Small intestine (tissue), 7 donors: Measurements from ENCODE around the gene TBC1D3I. TPM values are rescaled to one million over a fixed set of nuclear protein-coding genes. Genes with fewer than 3 reads are reported as not detected.
"Not testable (repeated sequence)": the region's sequence is repeated elsewhere in the genome, so short reads cannot be mapped to it uniquely, and the experiment has no call there.

Experiments used
- DNase-seq, 2 donors: peaks; one replicate each; pipeline versions ENCODE4 v3.0.0 to v3.0.0-alpha.2; 2013
- FAIRE-seq: peaks from 2 replicates; lab custom pipeline; 2012; peaks lifted over from hg19 to GRCh38; lab: Jason Lieb, UNC
- H3K27ac ChIP-seq, 3 donors: one replicate each; pipeline ENCODE4 v1.5.1; 2013; ENCODE audit warnings: low read length in 2 of 3, mild to moderate bottlenecking in 2 of 3, control low read depth in 1 of 3, inconsistent platforms in 1 of 3, low read depth in 1 of 3, moderate library complexity in 1 of 3
- H3K27me3 ChIP-seq, 3 donors: one replicate each; pipeline ENCODE4 v1.6.1; 2013; ENCODE audit warnings: low read length in 3 of 3, inconsistent platforms in 1 of 3; ENCODE audit not compliant: control insufficient read depth in 3 of 3, insufficient read depth in 3 of 3
- H3K36me3 ChIP-seq, 3 donors: one replicate each; pipeline ENCODE4 v1.6.1; 2013; ENCODE audit warnings: low read length in 3 of 3, inconsistent platforms in 1 of 3, low read depth in 1 of 3, mild to moderate bottlenecking in 1 of 3, moderate library complexity in 1 of 3; ENCODE audit not compliant: control insufficient read depth in 3 of 3, insufficient read depth in 2 of 3
- H3K4me1 ChIP-seq, 3 donors: one replicate each; pipeline ENCODE4 v1.6.1; 2013; ENCODE audit warnings: low read length in 2 of 3, inconsistent platforms in 1 of 3, low read depth in 1 of 3, mild to moderate bottlenecking in 1 of 3, moderate library complexity in 1 of 3; ENCODE audit not compliant: control insufficient read depth in 3 of 3, insufficient read depth in 2 of 3
- H3K4me3 ChIP-seq, 3 donors: one replicate each; pipeline ENCODE4 v1.5.1; 2013; ENCODE audit warnings: low read length in 3 of 3, control low read depth in 1 of 3, inconsistent platforms in 1 of 3, low read depth in 1 of 3, mild to moderate bottlenecking in 1 of 3, moderate library complexity in 1 of 3
- H3K9me3 ChIP-seq, 2 donors: one replicate each; pipeline ENCODE4 v1.6.1; 2013; ENCODE audit warnings: low read depth in 1 of 2, low read length in 1 of 2; ENCODE audit not compliant: control insufficient read depth in 2 of 2, insufficient read depth in 1 of 2
- WGBS, 3 donors: extraction: QIAGEN DNeasy Blood & Tissue Kit; methylation state at CpG; one replicate each; pipeline ENCODE4 v1.1.7; 2013; 5-methylcytosine and 5-hydroxymethylcytosine counted together
- polyA plus RNA-seq, 4 donors: library from polyadenylated mRNA; stranded (reverse) in 3 of 4; unstranded in 1 of 4; fragments of 200-250 nt in 3 of 4; fragments of 120-200 nt in 1 of 4; gene quantifications; one replicate each; pipeline versions ENCODE4 v1.2.1 to v1.2.3, GENCODE V29; 2013
- donor health status: healthy with polysubstance abuse.
- donor health status: control.
- donor health status: control.
- donor health status: Bipolar disorder and iron deficiency.
- donor health status: healthy.

Gene TBC1D3I
- polyA plus RNA-seq, 4 donors = 0.12 to 0.27 TPM; not detected in 2

- not testable (repeated sequence) for FAIRE-seq, H3K4me3 ChIP-seq, H3K27ac ChIP-seq, DNase-seq, H3K36me3 ChIP-seq, H3K4me1 ChIP-seq, H3K9me3 ChIP-seq, H3K27me3 ChIP-seq
- 69 to 84% (median 83%) methylated on average over 3 to 4 of the region's 4 CpGs for WGBS, 3 donors
Observed at GRCh38 chr17:36221581-36222100, 42.7 kb downstream of the TBC1D3I start.

- not testable (repeated sequence) for DNase-seq, FAIRE-seq, H3K9me3 ChIP-seq, H3K36me3 ChIP-seq, H3K4me3 ChIP-seq, H3K27me3 ChIP-seq, H3K4me1 ChIP-seq, H3K27ac ChIP-seq
- 57 to 73% (median 68%) methylated on average over 3 of the region's 3 CpGs for WGBS, 3 donors
Observed at GRCh38 chr17:36220737-36221580, 43.4 kb downstream of the TBC1D3I start.

- not testable (repeated sequence) for H3K4me1 ChIP-seq, DNase-seq, H3K27ac ChIP-seq, H3K9me3 ChIP-seq, H3K36me3 ChIP-seq, H3K4me3 ChIP-seq, H3K27me3 ChIP-seq, FAIRE-seq
- WGBS, 3 donors = 90 to 100% (median 95%) methylated on average over 1 of the region's 1 CpG
Observed at GRCh38 chr17:36219556-36219955, 44.8 kb downstream of the TBC1D3I start.

- DNase-seq, H3K9me3 ChIP-seq, H3K4me1 ChIP-seq, H3K4me3 ChIP-seq, FAIRE-seq, H3K36me3 ChIP-seq, H3K27me3 ChIP-seq: not testable (repeated sequence)
- peak overlapping the region in 1 of 3 donors; percentile 16 for H3K27ac ChIP-seq
- WGBS, 3 donors = 73 to 81% (median 79%) methylated on average over 7 of the region's 7 CpGs
Observed at GRCh38 chr17:36215406-36216308, 48.7 kb downstream of the TBC1D3I start.

GRCh38 chr17:36214918-36215317 is 49.5 kb downstream of the TBC1D3I start:
- no peak overlapping the region for H3K27ac ChIP-seq
- H3K27me3 ChIP-seq = no peaks in the 10 kb centered on the region
- H3K4me1 ChIP-seq = no peaks in the 10 kb centered on the region
- DNase-seq (no peak), FAIRE-seq (no peak)
- no peak overlapping the region for H3K4me3 ChIP-seq
- H3K9me3 ChIP-seq = peaks cover 0 to 7% of the 10 kb centered on the region in 2 donors
- H3K36me3 ChIP-seq = no peaks in the 10 kb centered on the region

- no peak for DNase-seq
Observed at GRCh38 chr17:36213695-36214094, 50.7 kb downstream of the TBC1D3I start.

GRCh38 chr17:36212966-36213365 is 51.4 kb downstream of the TBC1D3I start:
- Histone ChIP-seq H3K27me3 (no peaks in the 10 kb centered on the region), H3K27ac (no peak overlapping the region), H3K4me1 (no peaks in the 10 kb centered on the region), H3K4me3 (no peak overlapping the region), H3K36me3 (no peaks in the 10 kb centered on the region), H3K9me3 (no peaks in the 10 kb centered on the region)
- no peak for DNase-seq
- 84 to 91% (median 86%) methylated on average over 3 of the region's 3 CpGs for WGBS, 3 donors
- FAIRE-seq = no peak

More at GRCh38 chr17:36213695-36214094, 50.7 kb downstream of the TBC1D3I start:
- WGBS, 3 donors = 72 to 90% (median 85%) methylated on average over 3 of the region's 3 CpGs
- Histone ChIP-seq H3K9me3 (peaks cover 0 to 5% of the 10 kb centered on the region in 2 donors), H3K27ac (no peak overlapping the region), H3K4me1 (no peaks in the 10 kb centered on the region), H3K4me3 (no peak overlapping the region), H3K36me3 (no peaks in the 10 kb centered on the region), H3K27me3 (no peaks in the 10 kb centered on the region)
- FAIRE-seq = no peak

GRCh38 chr17:36212272-36212605 is 52.1 kb downstream of the TBC1D3I start:
- DNase-seq (no peak), FAIRE-seq (no peak)
- WGBS, 3 donors = 44 to 77% (median 59%) methylated on average over 3 to 4 of the region's 4 CpGs
- Histone ChIP-seq H3K9me3 (no peaks in the 10 kb centered on the region), H3K4me3 (no peak overlapping the region), H3K36me3 (no peaks in the 10 kb centered on the region), H3K27ac (no peak overlapping the region), H3K27me3 (no peaks in the 10 kb centered on the region), H3K4me1 (no peaks in the 10 kb centered on the region)
